Keratinocyte (primary cell): Measurements from ENCODE around the gene GAREM1. TPM values are rescaled to one million over a fixed set of nuclear protein-coding genes. Genes with fewer than 3 reads are reported as not detected.

ENCODE experiments used
- DNase-seq: peaks from one replicate; pipeline ENCODE4 v3.0.0-alpha.2; 2011; ENCODE audit warnings: low read depth, missing footprints, low spot score
- FAIRE-seq: peaks from 2 replicates; lab custom pipeline; 2011; peaks lifted over from hg19 to GRCh38; lab: Jason Lieb, UNC
- H2AFZ ChIP-seq: 2 replicates; pipeline ENCODE4 v1.6.0; 2012; ENCODE audit warnings: low read length, control low read depth, inconsistent platforms; ENCODE audit not compliant: control insufficient read depth
- H3K27ac ChIP-seq: 2 replicates; pipeline ENCODE4 v1.5.1; 2011; ENCODE audit warnings: low read length; ENCODE audit not compliant: control insufficient read depth, insufficient read depth
- H3K27me3 ChIP-seq: 3 replicates; pipeline ENCODE4 v1.6.0; 2011; ENCODE audit warnings: low read length; ENCODE audit not compliant: control insufficient read depth, insufficient read depth; ENCODE audit errors: extremely low read depth
- H3K36me3 ChIP-seq, 2 experiments: 2 replicates in 1 of 2; 3 replicates in 1 of 2; pipeline ENCODE4 v1.5.1; 2011; ENCODE audit warnings: low read length in 2 of 2, mild to moderate bottlenecking in 1 of 2; ENCODE audit not compliant: control insufficient read depth in 2 of 2, insufficient read depth in 2 of 2; ENCODE audit errors: extremely low read depth in 1 of 2
- H3K4me1 ChIP-seq: 3 replicates; pipeline ENCODE4 v1.5.1; 2011; ENCODE audit warnings: low read length; ENCODE audit not compliant: control insufficient read depth, insufficient read depth; ENCODE audit errors: extremely low read depth
- H3K4me2 ChIP-seq: 3 replicates; pipeline ENCODE4 v1.6.0; 2011; ENCODE audit warnings: low read depth, low read length; ENCODE audit not compliant: control insufficient read depth, insufficient read depth; ENCODE audit errors: extremely low read depth
- H3K4me3 ChIP-seq, 3 experiments: fragments of 200-600 bp in 1 of 3; sonication (generic) in 1 of 3; 2 replicates in 2 of 3; 3 replicates in 1 of 3; pipeline ENCODE4 v1.5.1; 2011 to 2016; ENCODE audit warnings: low read length in 3 of 3, mild to moderate bottlenecking in 3 of 3, control low read depth in 2 of 3, inconsistent platforms in 1 of 3, low read depth in 1 of 3, mixed read lengths in 1 of 3, mixed run types in 1 of 3, moderate library complexity in 1 of 3; ENCODE audit not compliant: control insufficient read depth in 2 of 3, insufficient read depth in 2 of 3; ENCODE audit errors: extremely low read depth in 1 of 3
- H3K79me2 ChIP-seq: 2 replicates; pipeline ENCODE4 v1.6.0; 2012; ENCODE audit warnings: low read length; ENCODE audit not compliant: control insufficient read depth, insufficient read depth
- H3K9ac ChIP-seq: 3 replicates; pipeline ENCODE4 v1.6.0; 2011; ENCODE audit warnings: low read length; ENCODE audit not compliant: control insufficient read depth, insufficient read depth; ENCODE audit errors: extremely low read depth
- H3K9me1 ChIP-seq: 3 replicates; pipeline ENCODE4 v1.6.0; 2011; ENCODE audit warnings: low read length; ENCODE audit not compliant: control insufficient read depth, insufficient read depth; ENCODE audit errors: extremely low read depth
- H3K9me3 ChIP-seq: 2 replicates; pipeline ENCODE4 v1.5.1; 2012; ENCODE audit warnings: low read depth, low read length; ENCODE audit not compliant: control insufficient read depth
- H4K20me1 ChIP-seq: 3 replicates; pipeline ENCODE4 v1.6.0; 2011; ENCODE audit warnings: low read length; ENCODE audit not compliant: control insufficient read depth, insufficient read depth; ENCODE audit errors: extremely low read depth
- CTCF ChIP-seq, 3 experiments: IDR thresholded peaks in 1 of 3; conservative IDR thresholded peaks in 1 of 3; optimal IDR thresholded peaks in 1 of 3; 2 replicates in 2 of 3; 3 replicates in 1 of 3; pipeline versions ENCODE3 to v1.5.1; 2011; ENCODE audit warnings: low read length in 3 of 3, mild to moderate bottlenecking in 3 of 3, moderate library complexity in 2 of 3, control low read depth in 1 of 3, inconsistent platforms in 1 of 3; ENCODE audit not compliant: insufficient read depth in 2 of 3; ENCODE audit errors: extremely low read depth in 1 of 3
- EZH2 ChIP-seq: IDR thresholded peaks from one replicate; pipeline ENCODE4 v1.6.1; 2012; ENCODE audit warnings: inconsistent platforms, mild to moderate bottlenecking, low read length, moderate library complexity
- dilution Hi-C: fragments of 300-500 bp; cut with MboI; formaldehyde crosslinking; loops from one replicate; pipeline ENCODE4 v1.7.0; 2020; ENCODE audit warnings: low sequenced_read_pairs; ENCODE audit not compliant: extremely low pct_ligation_motif_present
- polyA plus RNA-seq, 5 experiments: library from polyadenylated mRNA; depleted of rRNA in 3 of 5; stranded (reverse) in 3 of 5; stranded (forward) in 1 of 5; unstranded in 1 of 5; fragments of >200 nt; gene quantifications; 1 replicate in 1 of 5; 2 replicates in 3 of 5; 3 replicates in 1 of 5; pipeline versions ENCODE4 v1.2.1 to v1.2.3, GENCODE V29; 2011 to 2012; ENCODE audit warnings: missing spikeins in 2 of 5, low read depth in 1 of 5, low replicate concordance in 1 of 5

The GAREM1 gene
- polyA plus RNA-seq, 1 donor (not counting 4 experiments of a cell fraction or from before 2014, with no cell fraction given), result 3.8 TPM

DNA sequence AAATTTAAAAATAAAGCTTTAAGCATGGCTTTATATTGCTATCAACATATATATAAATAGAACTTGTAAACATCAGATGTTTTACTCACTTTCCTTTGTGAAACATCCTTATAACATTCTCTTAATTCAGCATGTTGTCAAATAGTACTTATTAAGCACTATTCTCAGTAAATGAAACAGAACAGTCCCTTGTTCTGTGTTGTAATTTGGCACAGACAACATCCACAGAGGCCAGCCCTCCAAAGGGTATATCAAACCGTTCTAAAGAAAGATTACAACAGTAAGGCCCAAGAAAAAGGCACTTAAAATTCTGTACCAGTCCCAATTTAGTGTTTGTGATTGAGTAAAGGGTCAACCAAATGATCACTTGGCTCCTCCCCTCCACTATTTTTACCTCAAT lies 46.0 kb downstream of the GAREM1 start:
- H3K9me3 ChIP-seq, result no peaks in the 10 kb centered on the region
- no peaks in the 10 kb centered on the region for H3K9me1 ChIP-seq
- DNase-seq (no peak), FAIRE-seq (no peak)
- H3K79me2 ChIP-seq, result no peaks in the 10 kb centered on the region
- dilution Hi-C loops, result no loop called here
- H3K9ac ChIP-seq, result no peak overlapping the region
- no peak overlapping the region for H3K4me2 ChIP-seq
- no peaks in the 10 kb centered on the region for H3K4me1 ChIP-seq
- H4K20me1 ChIP-seq, result no peaks in the 10 kb centered on the region
- no peak overlapping the region for H2AFZ ChIP-seq
- H3K27ac ChIP-seq, result no peak overlapping the region
- no peak overlapping the region for H3K4me3 ChIP-seq
- H3K27me3 ChIP-seq, result no peaks in the 10 kb centered on the region
- no peaks in the 10 kb centered on the region for H3K36me3 ChIP-seq
- TF ChIP-seq CTCF (optimal IDR thresholded peaks at IDR 0.05 in 1 of 3, IDR thresholded peaks at IDR 0.05 in 1 of 3, conservative IDR thresholded peaks at IDR 0.05 in 1 of 3; ENCODE audit: extremely low read depth in 1 of 3, insufficient read depth in 2 of 3, low read length in 3 of 3) (no peak), EZH2 (no peak)

DNA sequence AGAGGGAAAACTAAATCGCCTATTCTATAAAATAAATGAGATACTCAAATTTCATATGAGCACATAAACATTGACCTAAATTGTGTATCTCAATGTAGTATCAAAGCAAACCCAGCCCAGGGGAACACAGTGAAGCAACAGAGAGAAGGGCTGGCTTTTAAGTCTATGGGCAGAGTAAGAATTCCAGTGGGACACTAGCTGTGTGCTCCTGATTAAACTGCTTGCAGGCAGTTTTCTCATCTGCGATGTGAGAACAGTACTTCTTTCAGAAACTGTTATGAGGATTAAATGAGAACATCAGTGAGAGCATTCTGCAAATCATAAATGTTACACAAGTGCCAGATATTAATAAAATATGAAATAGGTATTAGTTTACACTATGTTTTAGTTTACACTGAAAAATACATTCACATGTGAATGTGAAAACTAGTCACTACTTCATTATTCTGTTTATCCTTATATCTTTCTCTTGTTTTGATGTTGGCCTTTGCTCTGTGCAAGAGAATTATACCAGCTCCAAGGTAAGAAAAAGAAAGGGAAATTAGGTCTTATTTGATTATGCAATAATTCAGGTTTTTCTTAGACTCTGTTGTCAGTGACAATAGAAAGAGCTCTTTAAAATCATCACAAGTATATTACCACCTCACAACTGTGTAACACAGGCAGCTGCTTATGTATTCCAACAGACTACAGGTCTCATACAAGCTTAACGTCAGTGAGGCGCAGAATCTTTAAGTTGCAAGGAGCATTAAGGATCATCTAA lies 47.5 kb downstream of the GAREM1 start:
- FAIRE-seq, result no peak
- H3K9me3 ChIP-seq, result no peaks in the 10 kb centered on the region
- no peaks in the 10 kb centered on the region for H3K9me1 ChIP-seq

More for the DNA sequence above, 47.5 kb downstream of the GAREM1 start:
- Histone ChIP-seq H4K20me1 (no peaks in the 10 kb centered on the region), H3K4me1 (no peaks in the 10 kb centered on the region), H3K4me3 (no peak overlapping the region), H3K79me2 (no peaks in the 10 kb centered on the region), H3K4me2 (no peak overlapping the region), H3K9ac (no peak overlapping the region), H3K36me3 (no peaks in the 10 kb centered on the region), H2AFZ (no peak overlapping the region), H3K27ac (no peak overlapping the region), H3K27me3 (no peaks in the 10 kb centered on the region)
- no peak for DNase-seq
- TF ChIP-seq EZH2 (no peak), CTCF (optimal IDR thresholded peaks at IDR 0.05 in 1 of 3, IDR thresholded peaks at IDR 0.05 in 1 of 3, conservative IDR thresholded peaks at IDR 0.05 in 1 of 3; ENCODE audit: extremely low read depth in 1 of 3, insufficient read depth in 2 of 3, low read length in 3 of 3) (no peak)
- dilution Hi-C loops, result no loop called here
